GM21576 (cell line): ENCODE data around the gene SPATS2.

ENCODE experiments used
- ATAC-seq: cut with Tn5 transposase; IDR thresholded peaks from one replicate; pipeline ENCODE4 v1.9.1; 2021; ENCODE audit warnings: mild to moderate bottlenecking, moderate library complexity; ENCODE audit not compliant: unreplicated experiment

SPATS2 gene

GRCh38 chr12:49552014-49552413, 184.8 kb downstream of the SPATS2 start:
- no peak for ATAC-seq

GRCh38 chr12:49552425-49552824, 185.2 kb downstream of the SPATS2 start:
- ATAC-seq: no peak

GRCh38 chr12:49552899-49553298, 185.6 kb downstream of the SPATS2 start:
- ATAC-seq: no peak

- ATAC-seq: peak; percentile 45
Measured at GRCh38 chr12:49553512-49554088, 186.3 kb downstream of the SPATS2 start.

GRCh38 chr12:49554266-49554665, 187.0 kb downstream of the SPATS2 start:
- ATAC-seq: no peak

- no peak for ATAC-seq
Measured at GRCh38 chr12:49555631-49556390, 188.5 kb downstream of the SPATS2 start.

GRCh38 chr12:49556391-49557186, 189.3 kb downstream of the SPATS2 start:
- ATAC-seq: no peak

- ATAC-seq: no peak
Measured at GRCh38 chr12:49557187-49557916, 190.1 kb downstream of the SPATS2 start.

GRCh38 chr12:49557917-49558215, 190.6 kb downstream of the SPATS2 start:
- ATAC-seq: no peak

GRCh38 chr12:49558526-49558925, 191.3 kb downstream of the SPATS2 start:
- no peak for ATAC-seq

- no peak for ATAC-seq
Measured at GRCh38 chr12:49559011-49559675, 191.9 kb downstream of the SPATS2 start.

- no peak for ATAC-seq
Measured at GRCh38 chr12:49560695-49561094, 193.4 kb downstream of the SPATS2 start.

- ATAC-seq: no peak
Measured at GRCh38 chr12:49562233-49562632, 195.0 kb downstream of the SPATS2 start.

- ATAC-seq: no peak
Measured at GRCh38 chr12:49562831-49563230, 195.6 kb downstream of the SPATS2 start.

GRCh38 chr12:49563951-49564685, 196.9 kb downstream of the SPATS2 start:
- no peak for ATAC-seq

GRCh38 chr12:49564686-49565405, 197.6 kb downstream of the SPATS2 start:
- no peak for ATAC-seq

- ATAC-seq: no peak
Measured at GRCh38 chr12:49565406-49566265, 198.4 kb downstream of the SPATS2 start.

GRCh38 chr12:49566361-49566760, 199.1 kb downstream of the SPATS2 start:
- ATAC-seq: no peak

- peak; percentile 15 for ATAC-seq
Measured at GRCh38 chr12:49567302-49567610, 200.0 kb downstream of the SPATS2 start.
